ENCODE measurements around the gene FOSL1. TPM values are rescaled to one million over a fixed set of nuclear protein-coding genes. Genes with fewer than 3 reads are reported as not detected.
"Not testable (repeated sequence)": the region's sequence is repeated elsewhere in the genome, so short reads cannot be mapped to it uniquely, and the experiment has no call there.

FOSL1 gene
- total RNA-seq, 1 donor from 2014 or later: 2.2 TPM

GRCh38 chr11:65849771-65850216 is 50.4 kb downstream of the FOSL1 start:
- DNase-seq (no peak), ATAC-seq (no peak)
- Histone ChIP-seq H3K4me1 (no peaks in the 10 kb centered on the region), H3K4me3 (no peak overlapping the region), H3K9me3 (peaks cover 3% of the 10 kb centered on the region), H3K27ac (no peak overlapping the region), H3K27me3 (ENCODE audit: low read depth) (no peaks in the 10 kb centered on the region), H3K36me3 (peaks cover 33% of the 10 kb centered on the region)
- intact Hi-C loops (cut with DNase I): no loop called here
- TF ChIP-seq CTCF (IDR thresholded peaks at IDR 0.05): no peak

GRCh38 chr11:65849366-65849765 is 50.8 kb downstream of the FOSL1 start:
- DNase-seq: no peak
- peaks cover 29% of the 10 kb centered on the region for H3K36me3 ChIP-seq
- no peak overlapping the region for H3K4me3 ChIP-seq
- peaks cover 3% of the 10 kb centered on the region for H3K9me3 ChIP-seq
- H3K27me3 ChIP-seq (ENCODE audit: low read depth): no peaks in the 10 kb centered on the region
- ATAC-seq: peak in 1 of 2 donors; percentile 13
- intact Hi-C loops (cut with DNase I): no loop called here
- H3K4me1 ChIP-seq: no peaks in the 10 kb centered on the region
- H3K27ac ChIP-seq: no peak overlapping the region
- TF ChIP-seq CTCF (IDR thresholded peaks at IDR 0.05): no peak

- H3K9me3 ChIP-seq; ATAC-seq; intact Hi-C loops (cut with DNase I); DNase-seq; H3K27ac ChIP-seq; H3K27me3 ChIP-seq (ENCODE audit: low read depth); H3K4me3 ChIP-seq; H3K4me1 ChIP-seq: not testable (repeated sequence)
- peaks cover 22% of the 10 kb centered on the region for H3K36me3 ChIP-seq
Observed at GRCh38 chr11:65848693-65849092, 51.5 kb downstream of the FOSL1 start.

GRCh38 chr11:65847746-65848145 is 52.4 kb downstream of the FOSL1 start:
- intact Hi-C loops (cut with DNase I): no loop called here

GRCh38 chr11:65844231-65844872 is 55.8 kb downstream of the FOSL1 start:
- no peak overlapping the region for H3K27ac ChIP-seq
- no peaks in the 10 kb centered on the region for H3K9me3 ChIP-seq
- no peaks in the 10 kb centered on the region for H3K4me1 ChIP-seq
- no peak for DNase-seq
- no peak overlapping the region for H3K4me3 ChIP-seq
- ATAC-seq: no peak
- intact Hi-C loops (cut with DNase I): no loop called here
- no peaks in the 10 kb centered on the region for H3K36me3 ChIP-seq
- H3K27me3 ChIP-seq (ENCODE audit: low read depth): no peaks in the 10 kb centered on the region
- TF ChIP-seq CTCF (IDR thresholded peaks at IDR 0.05): no peak

More at GRCh38 chr11:65847746-65848145, 52.4 kb downstream of the FOSL1 start:
- no peak overlapping the region for H3K27ac ChIP-seq
- DNase-seq (no peak), ATAC-seq (no peak)
- H3K4me3 ChIP-seq: no peak overlapping the region
- peaks cover 13% of the 10 kb centered on the region for H3K36me3 ChIP-seq
- peaks cover 3% of the 10 kb centered on the region for H3K9me3 ChIP-seq
- no peak for TF ChIP-seq CTCF (IDR thresholded peaks at IDR 0.05)
- H3K27me3 ChIP-seq (ENCODE audit: low read depth): no peaks in the 10 kb centered on the region
- no peaks in the 10 kb centered on the region for H3K4me1 ChIP-seq

- DNase-seq (no peak), ATAC-seq (no peak)
- no peaks in the 10 kb centered on the region for H3K4me1 ChIP-seq
- H3K4me3 ChIP-seq: no peak overlapping the region
- no peaks in the 10 kb centered on the region for H3K9me3 ChIP-seq
- no peaks in the 10 kb centered on the region for H3K27me3 ChIP-seq (ENCODE audit: low read depth)
- no peaks in the 10 kb centered on the region for H3K36me3 ChIP-seq
- H3K27ac ChIP-seq: no peak overlapping the region
- TF ChIP-seq CTCF (IDR thresholded peaks at IDR 0.05): no peak
- intact Hi-C loops (cut with DNase I): no loop called here
Observed at GRCh38 chr11:65843811-65844210, 56.4 kb downstream of the FOSL1 start.

Data from lower lobe of right lung (tissue), 2 donors.